ENCODE measurements around the gene CD40.

GRCh38 chr20:46131396-46131795 is 13.3 kb downstream of the CD40 start:
- no peak for TF ChIP-seq EP300 (IDR thresholded peaks at IDR 0.05; ENCODE audit: borderline replicate concordance)
- TF ChIP-seq MAX (IDR thresholded peaks at IDR 0.05), result no peak
- TF ChIP-seq EGR1 (IDR thresholded peaks at IDR 0.05), result no peak
- TF ChIP-seq RAD21 (IDR thresholded peaks at IDR 0.05; ENCODE audit: low read depth), result no peak
- no peak for TF ChIP-seq REST (IDR thresholded peaks at IDR 0.05; ENCODE audit: low read depth)
- TF ChIP-seq TAF1 (IDR thresholded peaks at IDR 0.05; ENCODE audit: low read depth), result no peak
- TF ChIP-seq CREB1 (IDR thresholded peaks at IDR 0.05; ENCODE audit: low read depth), result no peak
- TF ChIP-seq TCF12 (IDR thresholded peaks at IDR 0.05; ENCODE audit: low read depth), result no peak

All from Ishikawa (cell line).